Prostate gland (tissue), 2 donors: ENCODE results near the gene ROBO2. TPM values are rescaled to one million over a fixed set of nuclear protein-coding genes. Genes with fewer than 3 reads are reported as not detected.

Experiments used
- DNase-seq: peaks from one replicate; pipeline ENCODE4 v3.0.0-alpha.2; 2019; ENCODE audit warnings: low spot score
- H3K27ac ChIP-seq, 2 donors: fragments of 200-600 bp; sonication (generic); 2 replicates each; pipeline ENCODE4 v1.5.1; 2017 to 2019
- H3K27me3 ChIP-seq: fragments of 200-600 bp; sonication (generic); replicated peaks from 2 replicates; pipeline ENCODE4 v1.5.1; 2019; ENCODE audit not compliant: insufficient read depth
- H3K36me3 ChIP-seq, 2 donors: fragments of 200-600 bp; sonication (generic); 1 replicate in 1 of 2; 2 replicates in 1 of 2; pipeline versions ENCODE4 v1.5.1 to v1.8.1; 2017 to 2019
- H3K4me1 ChIP-seq: fragments of 200-600 bp; sonication (generic); replicated peaks from 2 replicates; pipeline ENCODE4 v1.5.1; 2019
- H3K4me3 ChIP-seq, 2 donors: fragments of 200-600 bp; sonication (generic); 2 replicates each; pipeline ENCODE4 v1.5.1; 2017 to 2019
- H3K9me3 ChIP-seq: fragments of 200-600 bp; sonication (generic); 2 replicates; pipeline ENCODE4 v1.5.1; 2017
- CTCF ChIP-seq, 4 experiments: fragments of 200-600 bp in 2 of 4; fragments of 450-650 bp in 2 of 4; sonication (generic) in 2 of 4; IDR thresholded peaks; 1 replicate in 3 of 4; 2 replicates in 1 of 4; pipeline ENCODE4 v1.5.1; 2016 to 2019; ENCODE audit warnings: antibody characterized with exemption in 4 of 4, mild to moderate bottlenecking in 2 of 4, moderate library complexity in 2 of 4
- POLR2A ChIP-seq: fragments of 450-650 bp; IDR thresholded peaks from one replicate; pipeline ENCODE4 v1.6.1; 2016; ENCODE audit warnings: antibody characterized with exemption, mild to moderate bottlenecking
- POLR2AphosphoS5 ChIP-seq: sonication (generic); formaldehyde crosslinking; IDR thresholded peaks from one replicate; pipeline ENCODE4 v1.6.1; 2017; ENCODE audit warnings: antibody characterized with exemption
- WGBS: methylation state at CpG from one replicate; pipeline ENCODE4 v1.1.5; 2018; 5-methylcytosine and 5-hydroxymethylcytosine counted together
- intact Hi-C: fragments of 100-400 bp; cut with DNase I; formaldehyde crosslinking; loops from one replicate; pipeline ENCODE4 v1.14.2; 2022
- total RNA-seq, 2 donors: library from RNA; depleted of rRNA; stranded (reverse); fragments of >200 nt; gene quantifications; one replicate each; pipeline ENCODE4 v1.1.0, GENCODE V29; 2016

Gene ROBO2
- total RNA-seq, 2 donors from 2014 or later: 3.6 to 18.2 TPM

GRCh38 chr3:77546246-77546645 is 506.3 kb downstream of the ROBO2 start:
- no peak for DNase-seq
- Histone ChIP-seq H3K27ac (no peak overlapping the region), H3K9me3 (no peaks in the 10 kb centered on the region), H3K4me1 (no peaks in the 10 kb centered on the region), H3K27me3 (no peaks in the 10 kb centered on the region), H3K36me3 (no peaks in the 10 kb centered on the region), H3K4me3 (no peak overlapping the region)
- 65% methylated on average over 3 of the region's 3 CpGs for whole genome bisulfite sequencing
- intact Hi-C loops: no loop called here
- TF ChIP-seq POLR2A (no peak), POLR2AphosphoS5 (no peak), CTCF (IDR thresholded peaks at IDR 0.05) (no peak)

GRCh38 chr3:77549034-77549433 is 509.1 kb downstream of the ROBO2 start:
- WGBS: 88% methylated on average over 5 of the region's 5 CpGs

GRCh38 chr3:77553240-77553639 is 513.3 kb downstream of the ROBO2 start:
- intact Hi-C loops: no loop called here
- H3K4me3 ChIP-seq: no peak overlapping the region
- DNase-seq: no peak
- H3K4me1 ChIP-seq: no peaks in the 10 kb centered on the region
- TF ChIP-seq POLR2A (no peak), POLR2AphosphoS5 (no peak), CTCF (IDR thresholded peaks at IDR 0.05) (no peak)
- 92% methylated on average over 1 of the region's 1 CpG for WGBS
- no peaks in the 10 kb centered on the region for H3K9me3 ChIP-seq
- H3K27me3 ChIP-seq: no peaks in the 10 kb centered on the region
- no peak overlapping the region for H3K27ac ChIP-seq
- H3K36me3 ChIP-seq: no peaks in the 10 kb centered on the region

More at GRCh38 chr3:77549034-77549433, 509.1 kb downstream of the ROBO2 start:
- Histone ChIP-seq H3K4me1 (no peaks in the 10 kb centered on the region), H3K36me3 (no peaks in the 10 kb centered on the region), H3K9me3 (no peaks in the 10 kb centered on the region), H3K4me3 (no peak overlapping the region), H3K27ac (no peak overlapping the region), H3K27me3 (no peaks in the 10 kb centered on the region)
- intact Hi-C loops: no loop called here
- DNase-seq: no peak
- no peak for TF ChIP-seq POLR2A
- TF ChIP-seq CTCF (IDR thresholded peaks at IDR 0.05): no peak
- TF ChIP-seq POLR2AphosphoS5: no peak

GRCh38 chr3:77562089-77562488 is 522.2 kb downstream of the ROBO2 start:
- Histone ChIP-seq H3K27ac (no peak overlapping the region), H3K9me3 (no peaks in the 10 kb centered on the region), H3K27me3 (no peaks in the 10 kb centered on the region), H3K4me3 (no peak overlapping the region), H3K4me1 (no peaks in the 10 kb centered on the region), H3K36me3 (no peaks in the 10 kb centered on the region)
- WGBS: 96% methylated on average over 2 of the region's 2 CpGs
- no peak for TF ChIP-seq CTCF (IDR thresholded peaks at IDR 0.05)
- no peak for TF ChIP-seq POLR2A
- no peak for TF ChIP-seq POLR2AphosphoS5
- intact Hi-C loops: no loop called here
- no peak for DNase-seq

GRCh38 chr3:77563012-77563411 is 523.1 kb downstream of the ROBO2 start:
- Histone ChIP-seq H3K36me3 (no peaks in the 10 kb centered on the region), H3K9me3 (no peaks in the 10 kb centered on the region), H3K27me3 (no peaks in the 10 kb centered on the region), H3K27ac (no peak overlapping the region), H3K4me1 (no peaks in the 10 kb centered on the region), H3K4me3 (no peak overlapping the region)
- TF ChIP-seq POLR2A (no peak), CTCF (IDR thresholded peaks at IDR 0.05) (no peak), POLR2AphosphoS5 (no peak)
- no peak for DNase-seq
- intact Hi-C loops: no loop called here
- 35% methylated on average over 1 of the region's 1 CpG for WGBS
